GM19238 (cell line): ENCODE data around the gene MCTP1.
"Not testable (repeated sequence)": the region's sequence is repeated elsewhere in the genome, so short reads cannot be mapped to it uniquely, and the experiment has no call there.

ENCODE experiments used
- DNase-seq: peaks from one replicate; pipeline ENCODE4 v3.0.0; 2011; ENCODE audit warnings: low spot score; ENCODE audit not compliant: insufficient read length

Gene MCTP1

GRCh38 chr5:94890907-94891306, 394.0 kb downstream of the MCTP1 start:
- DNase-seq = no peak

DNA sequence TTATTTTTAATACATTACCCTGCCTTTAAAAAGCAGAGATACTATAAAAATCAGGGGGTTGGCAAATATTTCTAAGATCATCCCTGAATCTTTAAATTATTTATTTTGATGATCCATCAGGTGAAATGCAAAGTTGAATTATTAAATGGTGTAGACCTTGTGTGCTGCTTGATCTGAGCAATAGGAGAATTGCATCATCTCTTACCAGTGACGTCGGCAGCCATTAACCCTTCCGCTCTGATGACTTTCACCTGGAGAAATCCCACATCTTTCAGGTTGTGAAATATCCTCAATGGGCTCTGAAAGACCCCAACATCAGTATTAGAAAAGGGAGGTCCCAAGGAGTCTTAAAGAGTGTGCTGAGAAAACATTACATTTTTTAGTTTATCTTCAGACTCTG, 396.2 kb downstream of the MCTP1 start:
- no peak for DNase-seq

DNA sequence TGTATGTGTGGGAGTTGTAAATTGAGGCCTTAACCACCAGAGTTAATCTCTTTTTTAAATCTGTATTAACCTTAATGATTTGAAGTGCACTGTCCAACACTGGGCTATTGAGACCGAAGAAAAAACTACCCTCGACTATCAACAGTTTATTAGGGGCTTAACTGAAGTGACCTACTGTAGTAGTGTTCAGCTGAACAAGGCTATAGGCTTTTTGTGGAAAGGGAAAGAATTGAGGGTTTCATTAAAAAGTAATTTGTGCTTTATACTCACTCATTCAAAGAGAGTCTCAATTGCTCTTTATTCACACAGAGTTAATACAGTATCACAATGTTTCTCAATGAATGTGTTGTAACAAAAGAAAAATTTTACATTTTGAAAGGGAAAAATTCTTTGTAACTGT, 399.0 kb downstream of the MCTP1 start:
- DNase-seq = no peak

DNA sequence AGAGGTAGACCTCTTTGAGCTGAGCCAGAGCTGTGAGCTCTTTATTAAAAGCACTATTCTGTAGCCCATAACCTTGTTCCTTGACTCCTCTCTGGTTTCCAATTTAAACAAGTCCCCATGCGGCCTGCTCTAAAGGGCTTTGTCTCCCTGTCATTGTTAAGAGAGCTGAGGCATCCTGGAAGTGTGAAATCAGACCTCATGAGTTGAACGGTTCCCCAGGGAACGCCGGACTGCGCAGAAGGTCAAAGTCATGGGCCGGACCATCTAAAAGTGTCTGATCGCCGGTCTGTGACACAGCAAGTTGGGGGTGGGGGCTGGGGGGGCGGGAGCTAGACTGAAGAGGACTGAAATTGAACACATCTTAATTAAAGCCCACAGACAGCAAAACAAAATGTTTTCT, 400.6 kb downstream of the MCTP1 start:
- no peak for DNase-seq

- DNase-seq = no peak
Measured at GRCh38 chr5:94872526-94872925, 412.4 kb downstream of the MCTP1 start.

- DNase-seq = no peak
Measured at GRCh38 chr5:94870511-94871183, 414.2 kb downstream of the MCTP1 start.

DNA sequence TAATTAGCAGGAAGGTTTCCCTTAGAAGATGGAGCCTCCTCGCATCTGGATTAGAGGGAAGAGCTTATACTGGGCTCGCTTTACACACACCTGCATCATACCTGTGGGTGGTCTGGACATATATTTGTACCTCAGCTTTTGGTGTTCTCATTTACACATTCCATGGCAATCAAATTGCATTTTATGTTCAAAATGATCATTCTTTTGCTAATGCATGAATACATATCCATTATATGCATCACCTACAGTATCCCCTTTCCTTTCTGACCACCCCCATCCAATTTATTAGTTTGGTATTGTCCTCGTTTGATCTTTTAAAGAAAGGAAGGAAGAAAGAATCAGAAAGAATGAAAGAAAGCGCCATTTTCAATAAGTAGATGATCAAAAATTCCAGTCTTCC, 415.0 kb downstream of the MCTP1 start:
- no peak for DNase-seq

GRCh38 chr5:94863951-94864350, 420.9 kb downstream of the MCTP1 start:
- no peak for DNase-seq

DNA sequence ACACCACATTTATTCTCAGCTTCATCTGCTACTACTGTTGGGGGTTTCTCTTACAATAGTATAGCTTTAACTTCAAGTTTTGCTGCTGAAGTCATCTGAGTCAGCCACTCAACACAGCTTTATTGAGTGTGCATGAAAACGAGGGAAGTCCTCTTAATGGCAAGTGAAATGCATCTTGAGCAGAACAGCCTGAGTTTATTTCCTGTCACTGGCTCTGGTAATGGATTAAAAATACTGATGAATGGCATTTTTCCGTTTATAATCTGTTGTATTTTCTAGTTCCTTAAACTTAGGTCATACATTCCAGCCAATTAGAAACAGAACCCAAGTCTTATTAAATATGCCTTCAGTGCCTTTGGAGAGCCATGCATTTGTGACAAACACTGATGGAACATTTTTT, 427.8 kb downstream of the MCTP1 start:
- DNase-seq = no peak

DNA sequence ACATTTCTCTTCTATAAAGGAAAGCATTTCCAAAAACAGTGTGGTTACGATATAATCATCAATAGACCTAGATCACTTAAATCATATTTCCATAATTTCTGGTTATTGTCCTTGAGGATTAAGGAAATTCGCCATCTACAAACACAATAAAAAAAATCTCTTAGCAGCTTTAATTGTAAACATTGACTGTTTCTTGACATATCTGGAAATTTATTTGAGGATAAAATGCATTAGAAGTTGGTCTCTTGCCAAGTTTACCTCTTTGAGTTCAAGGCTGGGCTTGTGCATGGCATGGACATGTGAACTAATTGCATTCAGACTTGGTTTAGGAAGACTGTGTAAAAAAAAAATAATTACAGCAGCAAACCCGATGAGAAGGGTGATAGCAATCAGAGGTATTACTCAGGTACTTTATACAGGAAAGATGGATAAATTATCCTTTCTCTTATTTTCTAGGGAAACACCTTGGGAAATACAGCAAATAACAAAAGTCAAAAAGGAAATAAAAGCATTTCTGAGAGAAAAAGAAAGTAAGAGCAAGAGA, 428.6 kb downstream of the MCTP1 start:
- no peak for DNase-seq

GRCh38 chr5:94855543-94855942, 429.4 kb downstream of the MCTP1 start:
- DNase-seq = no peak

DNA sequence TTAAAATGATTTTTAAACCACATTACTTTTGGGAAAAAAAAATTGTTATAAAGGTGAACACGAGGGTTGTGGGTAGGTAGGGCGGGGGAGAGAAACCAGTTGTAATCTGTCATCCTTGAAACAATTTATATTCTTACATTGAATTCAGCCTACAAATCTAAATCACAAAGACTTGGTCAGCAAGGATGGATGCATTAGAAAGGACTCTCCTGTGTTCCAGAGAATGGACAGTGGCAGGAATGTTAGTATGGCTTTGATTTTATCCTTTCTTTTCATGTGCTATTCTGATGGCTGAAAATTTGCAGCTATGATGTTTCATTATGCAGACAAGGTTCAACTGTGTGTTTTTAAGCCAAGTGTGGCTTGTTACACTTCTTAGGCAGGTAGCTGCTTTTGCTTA, 431.8 kb downstream of the MCTP1 start:
- no peak for DNase-seq

- DNase-seq = no peak
Measured at GRCh38 chr5:94850960-94851359, 433.9 kb downstream of the MCTP1 start.

DNA sequence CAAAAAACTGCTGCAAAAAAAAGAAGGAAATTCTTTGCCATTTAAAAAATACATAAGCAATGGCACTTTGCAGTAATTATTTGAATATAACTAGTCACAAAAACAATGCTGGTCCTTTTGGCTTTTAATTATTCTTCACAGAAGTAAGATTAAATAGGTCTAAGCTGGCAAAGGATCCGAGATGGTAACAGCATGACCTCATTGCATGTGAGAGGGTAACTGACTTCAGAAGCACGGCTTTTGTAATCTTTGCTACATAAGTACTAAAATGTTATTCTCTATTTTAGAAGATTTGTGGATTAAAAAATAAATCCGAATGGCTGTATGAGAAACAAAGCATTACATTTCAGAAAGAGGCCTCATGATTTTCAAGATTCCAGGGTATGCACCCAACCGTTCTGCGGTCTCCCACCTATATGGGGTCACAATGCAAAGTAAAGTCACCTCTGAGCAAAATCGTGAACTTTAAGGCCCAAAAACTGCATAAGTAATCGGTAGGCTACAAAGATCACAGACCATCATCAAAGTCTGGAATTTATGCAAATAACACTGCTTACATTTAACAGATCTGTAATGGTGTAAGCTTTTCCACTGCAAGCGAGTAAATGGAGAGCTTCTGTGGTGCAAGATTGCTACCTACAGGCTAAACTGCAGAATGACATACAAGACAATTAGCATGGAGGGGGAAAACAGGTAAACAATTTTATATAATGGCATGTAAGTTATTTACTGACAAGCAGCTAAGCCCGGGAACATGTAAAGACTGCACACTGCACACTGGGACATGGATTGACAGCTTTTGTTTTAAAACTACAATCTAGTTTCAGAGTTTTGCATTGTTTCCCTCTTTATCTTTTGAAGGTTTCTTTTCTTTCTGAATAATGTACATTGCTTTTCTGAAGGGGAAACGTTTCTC, 434.8 kb downstream of the MCTP1 start:
- DNase-seq = no peak

GRCh38 chr5:94849324-94849723, 435.6 kb downstream of the MCTP1 start:
- no peak for DNase-seq

DNA sequence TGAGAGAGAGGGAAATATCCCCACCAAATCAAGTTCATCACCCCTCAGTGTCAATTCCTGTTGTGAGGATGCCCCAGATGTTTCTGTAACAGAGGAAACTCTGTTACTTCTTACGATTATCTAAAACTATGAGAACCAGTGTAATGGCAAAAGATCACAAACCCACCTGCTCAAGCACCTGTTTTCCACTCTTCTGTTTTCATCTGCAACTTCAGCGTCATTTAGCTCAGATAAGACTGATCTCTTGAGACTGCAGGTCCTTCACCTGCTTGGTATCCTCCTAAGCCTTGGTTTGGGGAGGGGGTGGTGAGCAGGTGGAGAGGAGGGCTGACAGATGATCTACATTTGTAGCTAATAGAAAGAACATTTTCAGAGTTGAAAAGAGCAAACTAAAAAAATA, 437.2 kb downstream of the MCTP1 start:
- no peak for DNase-seq

GRCh38 chr5:94847019-94847418, 437.9 kb downstream of the MCTP1 start:
- no peak for DNase-seq

GRCh38 chr5:94845696-94846095, 439.2 kb downstream of the MCTP1 start:
- not testable (repeated sequence) for DNase-seq

- DNase-seq = no peak
Measured at GRCh38 chr5:94841598-94842322, 443.1 kb downstream of the MCTP1 start.

- no peak for DNase-seq
Measured at GRCh38 chr5:94833851-94834250, 451.0 kb downstream of the MCTP1 start.

DNA sequence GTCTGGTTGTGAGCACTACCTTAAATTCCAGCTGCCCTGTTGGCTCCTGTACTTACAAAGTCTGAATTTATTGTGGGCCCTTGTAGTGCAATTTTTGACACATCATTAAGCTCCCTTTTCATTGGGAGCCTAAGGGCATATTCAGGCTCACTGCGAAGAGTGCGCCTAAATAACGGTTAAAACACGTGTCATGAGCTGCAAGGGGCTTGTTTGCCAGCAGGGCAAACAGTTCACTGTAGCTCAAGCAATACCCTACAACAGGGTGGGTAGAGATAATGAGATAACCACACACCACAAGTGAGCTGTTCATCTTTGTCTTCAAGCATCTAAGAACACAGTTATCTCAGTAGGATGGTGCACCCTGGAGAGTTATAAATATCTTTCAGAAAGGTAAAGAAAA, 452.2 kb downstream of the MCTP1 start:
- DNase-seq = no peak

DNA sequence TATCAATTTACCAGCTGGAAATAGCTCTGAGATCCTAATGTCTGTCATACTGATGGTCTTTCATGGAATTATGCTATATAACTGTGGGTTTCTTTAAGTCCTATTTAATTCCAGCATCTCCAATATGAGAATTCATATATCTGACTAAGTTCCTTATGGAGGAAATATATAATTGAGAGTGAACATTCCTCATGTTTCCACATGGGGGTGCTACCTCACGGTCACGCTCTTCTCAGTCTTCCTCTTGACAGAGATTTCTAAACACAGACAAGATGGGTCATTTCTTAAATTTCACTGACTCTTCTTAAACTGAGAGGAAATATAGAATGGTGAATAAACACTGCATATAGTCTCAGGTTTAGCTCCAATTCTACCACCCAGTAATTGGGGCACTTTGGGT, 454.4 kb downstream of the MCTP1 start:
- no peak for DNase-seq
